A549 (cell line): ENCODE data around the gene PLA2G4F. TPM values are rescaled to one million over a fixed set of nuclear protein-coding genes. Genes with fewer than 3 reads are reported as not detected.

Experiments
- ATAC-seq, 2 experiments: fragments of 200-7000 bp in 1 of 2; fragments of >200 bp in 1 of 2; cut with Nextera tagmentation in 1 of 2; cut with Tn5 transposase in 1 of 2; 3 replicates each; pipeline versions ENCODE4 v1.8.0 to v1.9.1; 2018 to 2020; ENCODE audit warnings: mild to moderate bottlenecking in 1 of 2, moderate library complexity in 1 of 2
- CTCF ChIA-PET: fragments of 300-600 bp; sonication (Branson Sonifier 250); formaldehyde crosslinking; extraction: SDS; loops from one replicate; lab custom pipeline; 2021; ENCODE audit warnings: antibody characterized with exemption, inconsistent platforms; lab: Yijun Ruan, JAX
- POLR2A ChIA-PET: fragments of 350-600 bp; formaldehyde crosslinking; extraction: SDS; loops from one replicate; lab custom pipeline; 2021; ENCODE audit warnings: antibody characterized with exemption, inconsistent platforms; lab: Yijun Ruan, JAX
- DNase-seq, 2 experiments: peaks; one replicate each; pipeline versions ENCODE4 v3.0.0 to v3.0.0-alpha.2; 2011 to 2016; ENCODE audit warnings: low read depth in 1 of 2, low spot score in 1 of 2
- FAIRE-seq: peaks from 2 replicates; lab custom pipeline; 2011; peaks lifted over from hg19 to GRCh38; lab: Jason Lieb, UNC
- H3K27ac ChIP-seq, 2 experiments: fragments of >200 bp; sonication (Bioruptor Twin); formaldehyde crosslinking; 3 replicates each; pipeline ENCODE4 v1.5.1; 2016 to 2017
- H3K4me1 ChIP-seq: fragments of >200 bp; sonication (Bioruptor Twin); formaldehyde crosslinking; 3 replicates; pipeline ENCODE4 v1.6.1; 2016
- H3K4me2 ChIP-seq: fragments of >200 bp; sonication (Bioruptor Twin); formaldehyde crosslinking; 3 replicates; pipeline ENCODE4 v1.6.1; 2016
- H3K4me3 ChIP-seq: fragments of >200 bp; sonication (Bioruptor Twin); formaldehyde crosslinking; 3 replicates; pipeline ENCODE4 v1.5.1; 2016
- H3K9me3 ChIP-seq: fragments of >200 bp; sonication (Bioruptor Twin); formaldehyde crosslinking; 3 replicates; pipeline ENCODE4 v1.6.1; 2016
- BHLHE40 ChIP-seq: IDR thresholded peaks from 2 replicates; pipeline ENCODE4 v1.6.1; 2012; ENCODE audit warnings: low read depth, low read length, inconsistent platforms
- CBX2 ChIP-seq: fragments of 200-600 bp; sonication (generic); IDR thresholded peaks from 2 replicates; pipeline ENCODE4 v1.6.1; 2016; ENCODE audit warnings: low read depth, mild to moderate bottlenecking, borderline replicate concordance
- CHD2 ChIP-seq: fragments of 150-350 bp; IDR thresholded peaks from 2 replicates; pipeline ENCODE4 v1.6.1; 2014; ENCODE audit warnings: low read length; ENCODE audit not compliant: partially characterized antibody
- FOXS1 ChIP-seq: fragments of 250-450 bp; sonication (Bioruptor Pico); IDR thresholded peaks from 2 replicates; pipeline ENCODE4 v1.5.0; 2020; ENCODE audit warnings: mild to moderate bottlenecking, moderate library complexity
- HEYL ChIP-seq: fragments of 250-450 bp; sonication (Bioruptor Pico); IDR thresholded peaks from 2 replicates; pipeline ENCODE4 v1.8.0; 2021; ENCODE audit warnings: mild to moderate bottlenecking, moderate library complexity
- JUN ChIP-seq, 2 experiments: fragments of >200 bp; sonication (Bioruptor Twin); formaldehyde crosslinking; IDR thresholded peaks; 2 replicates in 1 of 2; 3 replicates in 1 of 2; pipeline ENCODE4 v1.6.1; 2016 to 2017
- JUNB ChIP-seq: fragments of >200 bp; sonication (Bioruptor Twin); formaldehyde crosslinking; IDR thresholded peaks from 2 replicates; pipeline ENCODE4 v1.6.1; 2016
- KDM1A ChIP-seq: fragments of 200-600 bp; sonication (generic); IDR thresholded peaks from 2 replicates; pipeline ENCODE4 v1.6.1; 2016; ENCODE audit warnings: low read depth, mild to moderate bottlenecking
- MAFK ChIP-seq: fragments of 450-650 bp; IDR thresholded peaks from 2 replicates; pipeline ENCODE4 v1.6.1; 2014; ENCODE audit not compliant: partially characterized antibody
- RAD21 ChIP-seq, 2 experiments: fragments of >200 bp in 1 of 2; sonication (Bioruptor Twin) in 1 of 2; formaldehyde crosslinking in 1 of 2; IDR thresholded peaks in 1 of 2; conservative IDR thresholded peaks in 1 of 2; 2 replicates in 1 of 2; 3 replicates in 1 of 2; pipeline ENCODE4 v1.6.1; 2012 to 2018; ENCODE audit warnings: inconsistent platforms in 1 of 2
- RARB ChIP-seq: fragments of 250-450 bp; sonication (Bioruptor Pico); IDR thresholded peaks from 2 replicates; pipeline ENCODE4 v1.8.0; 2021; ENCODE audit warnings: mild to moderate bottlenecking, moderate library complexity
- RCOR1 ChIP-seq: fragments of 150-350 bp; IDR thresholded peaks from 2 replicates; pipeline ENCODE4 v1.6.1; 2014; ENCODE audit warnings: antibody characterized with exemption, low read length, low read depth
- RFX5 ChIP-seq: fragments of 450-650 bp; IDR thresholded peaks from 2 replicates; pipeline ENCODE4 v1.7.1; 2014; ENCODE audit warnings: antibody characterized with exemption, mild to moderate bottlenecking, moderate library complexity
- SREBF2 ChIP-seq: fragments of 450-650 bp; IDR thresholded peaks from 2 replicates; pipeline ENCODE4 v1.6.1; 2014; ENCODE audit warnings: mild to moderate bottlenecking, moderate library complexity
- USF2 ChIP-seq: fragments of 450-650 bp; IDR thresholded peaks from 2 replicates; pipeline ENCODE4 v1.6.1; 2014; ENCODE audit warnings: antibody characterized with exemption
- ZC3H11A ChIP-seq: fragments of 450-650 bp; IDR thresholded peaks from 2 replicates; pipeline ENCODE4 v1.6.1; 2014; ENCODE audit warnings: antibody characterized with exemption, mild to moderate bottlenecking
- WGBS: methylation state at CpG from one replicate; pipeline ENCODE4 v1.1.6; 2017; ENCODE audit errors: missing lambda C conversion rate; 5-methylcytosine and 5-hydroxymethylcytosine counted together
- polyA plus RNA-seq, 4 experiments: library from polyadenylated mRNA; depleted of rRNA in 3 of 4; stranded (reverse); fragments of >200 nt; fragmentation: RNase III in 1 of 4; extraction: RNeasy Plus Mini Kit Qiagen cat#74134 plus additional on column Dnase treatment in 1 of 4; gene quantifications; 2 replicates in 3 of 4; 3 replicates in 1 of 4; pipeline ENCODE4 v1.2.3, GENCODE V29; 2011 to 2017
- TF ChIP-seq, protein P1 (sequence below): fragments of 250-450 bp; sonication (Bioruptor Pico); IDR thresholded peaks from 2 replicates; pipeline ENCODE4 v1.5.0; 2020; ENCODE audit warnings: low read depth, mild to moderate bottlenecking, moderate library complexity
- TF ChIP-seq, protein P2 (sequence below): fragments of >200 bp; sonication (Bioruptor Twin); formaldehyde crosslinking; IDR thresholded peaks from 3 replicates; pipeline ENCODE4 v1.5.1; 2016
- TF ChIP-seq, protein P3 (sequence below): fragments of 200-600 bp; sonication (generic); IDR thresholded peaks from 2 replicates; pipeline ENCODE4 v1.6.1; 2016; ENCODE audit warnings: antibody characterized with exemption, mild to moderate bottlenecking, moderate library complexity

PLA2G4F gene
- polyA plus RNA-seq, 2 of the 4 experiments (the other 2 are of a cell fraction): not detected

GRCh38 chr15:42104095-42104891 lies 52.1 kb downstream of the PLA2G4F start:
- no peaks in the 10 kb centered on the region for H3K9me3 ChIP-seq
- H3K27ac ChIP-seq: no peak overlapping the region
- 72% methylated on average over 5 of the region's 11 CpGs for WGBS
- ATAC-seq (no peak; a peak in 1 of 6 replicates), FAIRE-seq (no peak), DNase-seq (no peak)
- CTCF ChIA-PET: interaction anchor here (0.6 to 5.1 kb wide), 2 partner anchors 20 to 1245 kb away, joined by 4 to 21 read pairs; no protein-coding TSS in a partner anchor
- no peak overlapping the region for H3K4me2 ChIP-seq
- no peak overlapping the region for H3K4me3 ChIP-seq
- H3K4me1 ChIP-seq: no peaks in the 10 kb centered on the region
- POLR2A ChIA-PET: no interaction called here
- TF ChIP-seq RCOR1 (no peak), HEYL (no peak), RFX5 (no peak), BHLHE40 (no peak), CBX2 (no peak), MAFK (no peak), RARB (CRISPR knock-in tag) (no peak), RAD21 (conservative IDR thresholded peaks at IDR 0.05 in 1 of 2, IDR thresholded peaks at IDR 0.05 in 1 of 2) (no peak), FOXS1 (CRISPR knock-in tag) (no peak), KDM1A (no peak), JUNB (no peak), JUN (IDR thresholded peaks at IDR 0.05) (no peak), USF2 (no peak), SREBF2 (no peak)
- TF ChIP-seq, protein P1, sequence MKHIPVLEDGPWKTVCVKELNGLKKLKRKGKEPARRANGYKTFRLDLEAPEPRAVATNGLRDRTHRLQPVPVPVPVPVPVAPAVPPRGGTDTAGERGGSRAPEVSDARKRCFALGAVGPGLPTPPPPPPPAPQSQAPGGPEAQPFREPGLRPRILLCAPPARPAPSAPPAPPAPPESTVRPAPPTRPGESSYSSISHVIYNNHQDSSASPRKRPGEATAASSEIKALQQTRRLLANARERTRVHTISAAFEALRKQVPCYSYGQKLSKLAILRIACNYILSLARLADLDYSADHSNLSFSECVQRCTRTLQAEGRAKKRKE (CRISPR knock-in tag): no peak
- TF ChIP-seq, protein P2, sequence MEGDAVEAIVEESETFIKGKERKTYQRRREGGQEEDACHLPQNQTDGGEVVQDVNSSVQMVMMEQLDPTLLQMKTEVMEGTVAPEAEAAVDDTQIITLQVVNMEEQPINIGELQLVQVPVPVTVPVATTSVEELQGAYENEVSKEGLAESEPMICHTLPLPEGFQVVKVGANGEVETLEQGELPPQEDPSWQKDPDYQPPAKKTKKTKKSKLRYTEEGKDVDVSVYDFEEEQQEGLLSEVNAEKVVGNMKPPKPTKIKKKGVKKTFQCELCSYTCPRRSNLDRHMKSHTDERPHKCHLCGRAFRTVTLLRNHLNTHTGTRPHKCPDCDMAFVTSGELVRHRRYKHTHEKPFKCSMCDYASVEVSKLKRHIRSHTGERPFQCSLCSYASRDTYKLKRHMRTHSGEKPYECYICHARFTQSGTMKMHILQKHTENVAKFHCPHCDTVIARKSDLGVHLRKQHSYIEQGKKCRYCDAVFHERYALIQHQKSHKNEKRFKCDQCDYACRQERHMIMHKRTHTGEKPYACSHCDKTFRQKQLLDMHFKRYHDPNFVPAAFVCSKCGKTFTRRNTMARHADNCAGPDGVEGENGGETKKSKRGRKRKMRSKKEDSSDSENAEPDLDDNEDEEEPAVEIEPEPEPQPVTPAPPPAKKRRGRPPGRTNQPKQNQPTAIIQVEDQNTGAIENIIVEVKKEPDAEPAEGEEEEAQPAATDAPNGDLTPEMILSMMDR: no peak

DNA sequence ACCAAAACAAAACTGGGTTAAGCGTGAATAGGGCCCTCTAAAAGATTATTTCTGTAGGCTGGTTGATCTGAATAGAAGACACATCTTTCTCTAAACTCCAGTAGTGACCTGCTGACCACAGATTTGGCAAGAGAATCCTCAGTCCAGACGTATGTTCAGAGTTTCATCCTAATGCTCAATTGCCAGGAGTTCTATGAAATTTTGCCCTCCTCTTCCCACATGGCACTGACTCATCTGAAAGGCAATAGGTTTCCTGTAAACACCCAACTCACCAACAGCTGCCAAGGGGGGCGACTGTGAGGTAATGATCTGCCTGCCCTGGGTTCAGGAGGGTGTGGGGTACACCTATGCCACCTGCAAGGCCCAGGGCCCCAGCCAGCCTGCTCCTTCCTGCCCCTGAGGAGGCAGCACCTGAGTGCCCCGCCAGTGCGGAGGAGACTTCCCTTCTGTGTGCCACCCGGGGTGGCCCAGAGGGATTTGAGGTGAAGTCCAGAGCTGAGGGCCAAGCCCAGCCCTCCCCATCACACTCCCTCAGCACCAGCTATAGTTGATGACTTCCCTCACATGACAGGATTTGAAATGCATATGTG lies 53.7 kb downstream of the PLA2G4F start:
- H3K4me2 ChIP-seq: no peak overlapping the region
- no peaks in the 10 kb centered on the region for H3K4me1 ChIP-seq
- H3K27ac ChIP-seq: no peak overlapping the region
- FAIRE-seq (no peak), ATAC-seq (no peak), DNase-seq (no peak)
- H3K9me3 ChIP-seq: no peaks in the 10 kb centered on the region
- 36% methylated on average over 4 of the region's 6 CpGs for WGBS
- CTCF ChIA-PET: interaction anchor here (1.0 to 5.1 kb wide), 2 partner anchors 9 to 19 kb away, joined by 4 to 21 read pairs; no protein-coding TSS in a partner anchor
- H3K4me3 ChIP-seq: no peak overlapping the region
- POLR2A ChIA-PET: no interaction called here
- no peak for TF ChIP-seq ZC3H11A
- TF ChIP-seq, protein P3, sequence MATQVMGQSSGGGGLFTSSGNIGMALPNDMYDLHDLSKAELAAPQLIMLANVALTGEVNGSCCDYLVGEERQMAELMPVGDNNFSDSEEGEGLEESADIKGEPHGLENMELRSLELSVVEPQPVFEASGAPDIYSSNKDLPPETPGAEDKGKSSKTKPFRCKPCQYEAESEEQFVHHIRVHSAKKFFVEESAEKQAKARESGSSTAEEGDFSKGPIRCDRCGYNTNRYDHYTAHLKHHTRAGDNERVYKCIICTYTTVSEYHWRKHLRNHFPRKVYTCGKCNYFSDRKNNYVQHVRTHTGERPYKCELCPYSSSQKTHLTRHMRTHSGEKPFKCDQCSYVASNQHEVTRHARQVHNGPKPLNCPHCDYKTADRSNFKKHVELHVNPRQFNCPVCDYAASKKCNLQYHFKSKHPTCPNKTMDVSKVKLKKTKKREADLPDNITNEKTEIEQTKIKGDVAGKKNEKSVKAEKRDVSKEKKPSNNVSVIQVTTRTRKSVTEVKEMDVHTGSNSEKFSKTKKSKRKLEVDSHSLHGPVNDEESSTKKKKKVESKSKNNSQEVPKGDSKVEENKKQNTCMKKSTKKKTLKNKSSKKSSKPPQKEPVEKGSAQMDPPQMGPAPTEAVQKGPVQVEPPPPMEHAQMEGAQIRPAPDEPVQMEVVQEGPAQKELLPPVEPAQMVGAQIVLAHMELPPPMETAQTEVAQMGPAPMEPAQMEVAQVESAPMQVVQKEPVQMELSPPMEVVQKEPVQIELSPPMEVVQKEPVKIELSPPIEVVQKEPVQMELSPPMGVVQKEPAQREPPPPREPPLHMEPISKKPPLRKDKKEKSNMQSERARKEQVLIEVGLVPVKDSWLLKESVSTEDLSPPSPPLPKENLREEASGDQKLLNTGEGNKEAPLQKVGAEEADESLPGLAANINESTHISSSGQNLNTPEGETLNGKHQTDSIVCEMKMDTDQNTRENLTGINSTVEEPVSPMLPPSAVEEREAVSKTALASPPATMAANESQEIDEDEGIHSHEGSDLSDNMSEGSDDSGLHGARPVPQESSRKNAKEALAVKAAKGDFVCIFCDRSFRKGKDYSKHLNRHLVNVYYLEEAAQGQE: no peak
- no peak for TF ChIP-seq CHD2
- TF ChIP-seq, all 56 proteins: peak for 0
